Activated T-cell treated with anti-CD3 and anti-CD28 coated beads for 4 hours (primary cell): Measurements from ENCODE around the gene AEBP2.
A peak's percentile ranks its signal among the peaks of the same experiment; 100 is the strongest.
"Not testable (repeated sequence)": the region's sequence is repeated elsewhere in the genome, so short reads cannot be mapped to it uniquely, and the experiment has no call there.

Experiments used
- DNase-seq: peaks from one replicate; pipeline ENCODE4 v3.0.0-alpha.2; 2020

Gene AEBP2

GRCh38 chr12:19456176-19456575 lies 16.9 kb downstream of the AEBP2 start:
- DNase-seq = no peak

GRCh38 chr12:19457561-19457960 lies 18.3 kb downstream of the AEBP2 start:
- DNase-seq = no peak

- no peak for DNase-seq
Observed at GRCh38 chr12:19458733-19459132, 19.4 kb downstream of the AEBP2 start.

- DNase-seq = no peak
Observed at GRCh38 chr12:19461999-19462398, 22.7 kb downstream of the AEBP2 start.

GRCh38 chr12:19462406-19462805 lies 23.1 kb downstream of the AEBP2 start:
- no peak for DNase-seq

GRCh38 chr12:19464192-19464580 lies 24.9 kb downstream of the AEBP2 start:
- DNase-seq = no peak

GRCh38 chr12:19465711-19466110 lies 26.4 kb downstream of the AEBP2 start:
- DNase-seq = no peak

- DNase-seq = no peak
Observed at GRCh38 chr12:19474147-19474546, 34.9 kb downstream of the AEBP2 start.

GRCh38 chr12:19475884-19476505 lies 36.7 kb downstream of the AEBP2 start:
- not testable (repeated sequence) for DNase-seq

GRCh38 chr12:19477071-19477470 lies 37.8 kb downstream of the AEBP2 start:
- DNase-seq = no peak

- no peak for DNase-seq
Observed at GRCh38 chr12:19480459-19480858, 41.2 kb downstream of the AEBP2 start.

- DNase-seq = no peak
Observed at GRCh38 chr12:19482036-19482435, 42.7 kb downstream of the AEBP2 start.

- peak; percentile 14 for DNase-seq
Observed at GRCh38 chr12:19482551-19483109, 43.3 kb downstream of the AEBP2 start.

- DNase-seq = no peak
Observed at GRCh38 chr12:19483727-19484126, 44.4 kb downstream of the AEBP2 start.

GRCh38 chr12:19484738-19485137 lies 45.4 kb downstream of the AEBP2 start:
- no peak for DNase-seq

GRCh38 chr12:19485240-19485639 lies 45.9 kb downstream of the AEBP2 start:
- no peak for DNase-seq

GRCh38 chr12:19489168-19489567 lies 49.9 kb downstream of the AEBP2 start:
- DNase-seq = no peak

GRCh38 chr12:19490908-19491307 lies 51.6 kb downstream of the AEBP2 start:
- DNase-seq = no peak

- no peak for DNase-seq
Observed at GRCh38 chr12:19491863-19492262, 52.6 kb downstream of the AEBP2 start.

- no peak for DNase-seq
Observed at GRCh38 chr12:19496219-19496878, 57.1 kb downstream of the AEBP2 start.

- DNase-seq = no peak
Observed at GRCh38 chr12:19498099-19498498, 58.8 kb downstream of the AEBP2 start.

- no peak for DNase-seq
Observed at GRCh38 chr12:19499030-19499429, 59.7 kb downstream of the AEBP2 start.

GRCh38 chr12:19506497-19506896 lies 67.2 kb downstream of the AEBP2 start:
- no peak for DNase-seq

GRCh38 chr12:19507823-19508222 lies 68.5 kb downstream of the AEBP2 start:
- DNase-seq = no peak

GRCh38 chr12:19510461-19510860 lies 71.2 kb downstream of the AEBP2 start:
- no peak for DNase-seq
